Natural killer cell (primary cell): ENCODE measurements around the gene ZBTB5. TPM values are rescaled to one million over a fixed set of nuclear protein-coding genes. Genes with fewer than 3 reads are reported as not detected.

ENCODE experiments used
- ATAC-seq, 3 donors: fragments of 150-1000 bp in 2 of 3; fragments of 200-7000 bp in 1 of 3; cut with Tn5 transposase; 1 replicate in 1 of 3; 2 replicates in 2 of 3; pipeline ENCODE4 v1.10.0; 2021; ENCODE audit warnings: mild to moderate bottlenecking in 2 of 3, moderate library complexity in 2 of 3
- DNase-seq, 2 donors: peaks; one replicate each; pipeline versions ENCODE4 v3.0.0 to v3.0.0-alpha.2; 2013 to 2021; ENCODE audit warnings: mixed read lengths in 1 of 2
- H3K27ac ChIP-seq: one replicate; pipeline ENCODE4 v1.5.1; 2013; ENCODE audit warnings: mild to moderate bottlenecking, low read length
- H3K27me3 ChIP-seq: one replicate; pipeline ENCODE4 v1.6.1; 2013; ENCODE audit warnings: low read length; ENCODE audit not compliant: control insufficient read depth, insufficient read depth
- H3K36me3 ChIP-seq: one replicate; pipeline ENCODE4 v1.6.1; 2013; ENCODE audit warnings: low read length; ENCODE audit not compliant: control insufficient read depth, insufficient read depth
- H3K4me1 ChIP-seq: one replicate; pipeline ENCODE4 v1.6.1; 2013; ENCODE audit warnings: low read length; ENCODE audit not compliant: control insufficient read depth, insufficient read depth
- H3K4me3 ChIP-seq: one replicate; pipeline ENCODE4 v1.5.1; 2013; ENCODE audit warnings: low read length
- H3K9me3 ChIP-seq: one replicate; pipeline ENCODE4 v1.6.1; 2013; ENCODE audit warnings: low read length; ENCODE audit not compliant: control insufficient read depth, insufficient read depth
- H3K27ac Mint-ChIP-seq, 2 donors: one replicate each; pipeline ENCODE4 v1.8.0; 2022; ENCODE audit warnings: mild to moderate bottlenecking in 2 of 2, mixed read lengths in 2 of 2, moderate library complexity in 1 of 2
- H3K27me3 Mint-ChIP-seq, 2 donors: one replicate each; pipeline ENCODE4 v1.8.0; 2022; ENCODE audit warnings: low read depth in 2 of 2, mixed read lengths in 2 of 2
- H3K36me3 Mint-ChIP-seq: one replicate; pipeline ENCODE4 v1.8.0; 2022; ENCODE audit warnings: mixed read lengths
- H3K4me1 Mint-ChIP-seq, 2 donors: one replicate each; pipeline ENCODE4 v1.8.0; 2022; ENCODE audit warnings: mixed read lengths in 2 of 2
- H3K4me3 Mint-ChIP-seq: one replicate; pipeline ENCODE4 v1.8.0; 2022; ENCODE audit warnings: mild to moderate bottlenecking, moderate library complexity, mixed read lengths
- H3K9me3 Mint-ChIP-seq, 2 donors: one replicate each; pipeline ENCODE4 v1.8.0; 2022; ENCODE audit warnings: mixed read lengths in 2 of 2
- CTCF ChIP-seq: fragments of 200-600 bp; IDR thresholded peaks from one replicate; pipeline ENCODE4 v1.8.0; 2022; ENCODE audit warnings: antibody characterized with exemption
- WGBS: methylation state at CpG from one replicate; pipeline ENCODE4 v1.1.7; 2013; ENCODE audit warnings: missing lambda C conversion rate; ENCODE audit not compliant: insufficient coverage; 5-methylcytosine and 5-hydroxymethylcytosine counted together
- intact Hi-C: fragments of 100-400 bp; cut with micrococcal nuclease; formaldehyde crosslinking; loops from one replicate; pipeline ENCODE4 v1.14.2; 2022
- total RNA-seq, 4 donors: library from RNA; stranded (reverse); fragments of 120-200 nt in 1 of 4; gene quantifications; one replicate each; pipeline versions ENCODE4 v1.2.3 to v1.2.4, GENCODE V29; 2013 to 2022

ZBTB5 gene
- total RNA-seq, 3 donors from 2014 or later (not counting 1 experiment from before 2014, with no cell fraction given): 12.6 to 14.2 (median 13.3) TPM

- TF ChIP-seq CTCF: no peak
- H3K4me1 Mint-ChIP-seq: peaks cover 27 to 28% of the 10 kb centered on the region in 2 donors
- ATAC-seq (no peak), DNase-seq (no peak)
- no peak overlapping the region for H3K27ac ChIP-seq
- H3K9me3 ChIP-seq: no peaks in the 10 kb centered on the region
- H3K36me3 Mint-ChIP-seq: peaks cover 43% of the 10 kb centered on the region
- intact Hi-C loops: no loop called here
- peaks cover 18% of the 10 kb centered on the region for H3K4me1 ChIP-seq
- no peaks in the 10 kb centered on the region for H3K27me3 Mint-ChIP-seq
- no peaks in the 10 kb centered on the region for H3K27me3 ChIP-seq
- no peak overlapping the region for H3K27ac Mint-ChIP-seq
- no peak overlapping the region for H3K4me3 Mint-ChIP-seq
- H3K36me3 ChIP-seq: peaks cover 59% of the 10 kb centered on the region
- H3K4me3 ChIP-seq: no peak overlapping the region
- 97% methylated on average over 6 of the region's 6 CpGs for WGBS
- no peaks in the 10 kb centered on the region for H3K9me3 Mint-ChIP-seq
Measured at GRCh38 chr9:37499297-37499696, 34.0 kb upstream of the ZBTB5 start.

DNA sequence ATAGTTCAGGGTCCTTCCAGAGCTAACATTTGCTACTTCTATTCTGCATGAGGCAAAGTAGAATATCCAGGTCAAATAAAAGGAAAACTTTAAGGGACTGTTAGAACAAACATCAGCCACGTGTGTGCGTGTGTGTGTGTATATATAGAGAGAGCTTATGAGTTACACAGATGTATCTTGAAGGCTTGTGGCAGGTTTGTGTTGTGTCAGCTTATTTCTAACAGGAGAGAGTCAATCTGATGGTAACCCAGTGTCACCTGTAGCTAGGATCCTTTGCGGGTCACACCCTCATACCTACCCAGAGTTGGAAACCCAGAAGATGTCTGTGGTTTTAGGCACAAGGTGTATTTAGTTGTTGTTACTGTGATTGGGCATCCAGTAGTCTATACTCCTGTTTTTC, 33.2 kb upstream of the ZBTB5 start:
- Histone ChIP-seq H3K36me3 (peaks cover 67% of the 10 kb centered on the region), H3K27ac (no peak overlapping the region), H3K27me3 (no peaks in the 10 kb centered on the region), H3K9me3 (no peaks in the 10 kb centered on the region), H3K4me1 (peaks cover 10% of the 10 kb centered on the region), H3K4me3 (no peak overlapping the region)
- Mint-ChIP-seq H3K4me3 (no peak overlapping the region), H3K36me3 (peaks cover 43% of the 10 kb centered on the region), H3K4me1 (peaks cover 19 to 20% of the 10 kb centered on the region in 2 donors), H3K27me3 (no peaks in the 10 kb centered on the region), H3K27ac (no peak overlapping the region), H3K9me3 (no peaks in the 10 kb centered on the region)
- whole genome bisulfite sequencing: 100% methylated on average over 2 of the region's 3 CpGs
- no peak for ATAC-seq
- DNase-seq: no peak
- intact Hi-C loops: no loop called here
- TF ChIP-seq CTCF: no peak

DNA sequence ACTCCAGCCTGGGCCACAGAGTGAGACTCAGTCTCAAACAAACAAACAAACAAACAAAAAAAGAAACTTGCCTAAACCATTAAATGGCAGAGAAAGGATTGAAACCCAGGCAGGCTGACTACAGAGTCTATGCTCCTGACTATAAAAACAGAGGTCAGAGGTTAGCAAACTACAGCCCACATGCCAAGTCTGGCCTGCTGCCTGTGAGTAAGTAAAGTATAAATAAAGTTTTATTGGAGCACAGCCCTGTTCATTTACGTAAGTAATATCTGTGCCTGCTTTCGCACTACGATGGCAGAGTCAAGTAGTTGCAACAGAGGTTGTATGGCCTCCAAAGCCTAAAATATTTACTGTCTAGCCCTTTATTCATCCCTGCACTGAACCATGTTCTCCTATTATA, 32.1 kb upstream of the ZBTB5 start:
- no peak overlapping the region for H3K27ac Mint-ChIP-seq
- no peak overlapping the region for H3K4me3 ChIP-seq
- intact Hi-C loops: no loop called here
- no peak overlapping the region for H3K4me3 Mint-ChIP-seq
- DNase-seq: no peak
- H3K4me1 ChIP-seq: no peaks in the 10 kb centered on the region
- H3K27me3 Mint-ChIP-seq: no peaks in the 10 kb centered on the region
- no peak overlapping the region for H3K27ac ChIP-seq
- H3K36me3 ChIP-seq: peaks cover 70% of the 10 kb centered on the region
- H3K9me3 Mint-ChIP-seq: no peaks in the 10 kb centered on the region
- H3K27me3 ChIP-seq: no peaks in the 10 kb centered on the region
- ATAC-seq: no peak
- no peaks in the 10 kb centered on the region for H3K9me3 ChIP-seq
- TF ChIP-seq CTCF: no peak
- peaks cover 10 to 11% of the 10 kb centered on the region in 2 donors for H3K4me1 Mint-ChIP-seq
- WGBS: 96% methylated on average over 3 of the region's 3 CpGs
- peaks cover 43% of the 10 kb centered on the region for H3K36me3 Mint-ChIP-seq

DNA sequence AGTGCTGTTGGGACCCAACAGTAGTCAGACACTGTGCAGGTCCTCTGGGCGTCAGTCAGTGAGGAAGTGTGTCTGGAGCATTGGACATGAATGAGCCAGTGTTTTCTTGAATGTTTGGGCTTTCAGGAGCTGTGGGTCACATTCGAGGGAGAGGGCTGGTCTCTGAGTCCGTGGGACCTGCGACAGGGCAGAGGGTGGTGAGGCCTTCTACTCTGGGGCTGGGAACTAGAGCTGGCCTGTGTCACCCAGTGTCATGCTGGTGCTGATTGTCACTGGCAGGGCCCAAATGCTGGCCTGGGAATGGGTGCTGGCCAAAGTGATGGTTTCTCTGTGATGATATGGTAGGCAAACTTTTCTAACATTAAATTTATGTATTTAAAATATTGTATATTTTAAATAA, 30.8 kb upstream of the ZBTB5 start:
- H3K9me3 Mint-ChIP-seq: no peaks in the 10 kb centered on the region
- H3K27me3 Mint-ChIP-seq: no peaks in the 10 kb centered on the region
- 84% methylated on average over 4 of the region's 4 CpGs for WGBS
- no peaks in the 10 kb centered on the region for H3K4me1 ChIP-seq
- no peak for TF ChIP-seq CTCF
- H3K36me3 ChIP-seq: peaks cover 66% of the 10 kb centered on the region
- intact Hi-C loops: no loop called here
- H3K27ac Mint-ChIP-seq: no peak overlapping the region
- DNase-seq (no peak), ATAC-seq (no peak)
- H3K9me3 ChIP-seq: no peaks in the 10 kb centered on the region
- no peaks in the 10 kb centered on the region for H3K27me3 ChIP-seq
- H3K4me3 ChIP-seq: no peak overlapping the region
- H3K4me1 Mint-ChIP-seq: peaks cover 4 to 5% of the 10 kb centered on the region in 2 donors
- H3K4me3 Mint-ChIP-seq: no peak overlapping the region
- H3K36me3 Mint-ChIP-seq: peaks cover 33% of the 10 kb centered on the region
- H3K27ac ChIP-seq: no peak overlapping the region
